Activated T-cell treated with anti-CD3 and anti-CD28 coated beads for 1 hour (primary cell): ENCODE data around the gene SHTN1.

ENCODE experiments used
- DNase-seq: peaks from one replicate; pipeline ENCODE4 v3.0.0-alpha.2; 2020; ENCODE audit warnings: low read depth

The SHTN1 gene

GRCh38 chr10:117005026-117005526 is at the start of gene SHTN1:
SHTN1 (minus strand) TSS chr10:117005187; CDS start chr10:117005079, 108 bp downstream.
- DNase-seq: no peak

- no peak for DNase-seq
These were observed 48.5 kb upstream of the SHTN1 start for GRCh38 chr10:117053482-117053881.

GRCh38 chr10:117047947-117048346 is 43.0 kb upstream of the SHTN1 start:
- no peak for DNase-seq

GRCh38 chr10:117016266-117016665 is 11.3 kb upstream of the SHTN1 start:
- no peak for DNase-seq

GRCh38 chr10:117014835-117015234 is 9.8 kb upstream of the SHTN1 start:
- no peak for DNase-seq

GRCh38 chr10:117007080-117007479 is 2.1 kb upstream of the SHTN1 start:
- DNase-seq: no peak

GRCh38 chr10:117005527-117006055 is 604 bp upstream of the SHTN1 start:
- no peak for DNase-seq

- DNase-seq: no peak
These were observed 561 bp downstream of the SHTN1 start for GRCh38 chr10:117004227-117005025.

GRCh38 chr10:117003336-117003735 is 1.7 kb downstream of the SHTN1 start:
- no peak for DNase-seq

- DNase-seq: no peak
These were observed 2.8 kb downstream of the SHTN1 start for GRCh38 chr10:117002206-117002605.

- DNase-seq: no peak
These were observed 3.8 kb downstream of the SHTN1 start for GRCh38 chr10:117001144-117001543.

GRCh38 chr10:117000580-117000979 is 4.4 kb downstream of the SHTN1 start:
- no peak for DNase-seq

- no peak for DNase-seq
These were observed 6.8 kb downstream of the SHTN1 start for GRCh38 chr10:116998172-116998571.

- no peak for DNase-seq
These were observed 8.0 kb downstream of the SHTN1 start for GRCh38 chr10:116997015-116997414.

- DNase-seq: no peak
These were observed 9.3 kb downstream of the SHTN1 start for GRCh38 chr10:116995648-116996047.

- DNase-seq: no peak
These were observed 10.7 kb downstream of the SHTN1 start for GRCh38 chr10:116994113-116994890.

GRCh38 chr10:116993610-116994009 is 11.4 kb downstream of the SHTN1 start:
- DNase-seq: no peak

- DNase-seq: no peak
These were observed 12.8 kb downstream of the SHTN1 start for GRCh38 chr10:116992183-116992582.

GRCh38 chr10:116990276-116990800 is 14.6 kb downstream of the SHTN1 start:
- no peak for DNase-seq

- no peak for DNase-seq
These were observed 15.5 kb downstream of the SHTN1 start for GRCh38 chr10:116989439-116989838.

GRCh38 chr10:116988311-116988710 is 16.7 kb downstream of the SHTN1 start:
- DNase-seq: no peak

- DNase-seq: no peak
These were observed 19.4 kb downstream of the SHTN1 start for GRCh38 chr10:116985611-116986010.
